HepG2 (cell line): ENCODE measurements around the gene LILRB5. TPM values are rescaled to one million over a fixed set of nuclear protein-coding genes. Genes with fewer than 3 reads are reported as not detected.

Source experiments
- ATRX ChIP-seq: sonication (generic); formaldehyde crosslinking; IDR thresholded peaks from 2 replicates; pipeline ENCODE4 v1.4.0; 2020; ENCODE audit warnings: missing genetic modification reagents, borderline replicate concordance
- CC2D1A ChIP-seq: sonication (generic); formaldehyde crosslinking; IDR thresholded peaks from 2 replicates; pipeline ENCODE4 v1.8.1; 2023; ENCODE audit warnings: mild to moderate bottlenecking, missing genetic modification reagents
- FOXK2 ChIP-seq: fragments of 450-650 bp; IDR thresholded peaks from 2 replicates; pipeline ENCODE4 v1.6.1; 2016
- JUND ChIP-seq: sonication (generic); formaldehyde crosslinking; IDR thresholded peaks from 2 replicates; pipeline ENCODE4 v1.8.0; 2022; ENCODE audit warnings: mild to moderate bottlenecking, missing genetic modification reagents
- MED13 ChIP-seq: sonication (generic); formaldehyde crosslinking; IDR thresholded peaks from 2 replicates; pipeline ENCODE4 v1.5.0; 2020; ENCODE audit warnings: missing genetic modification reagents
- NFKBIZ ChIP-seq: IDR thresholded peaks from 2 replicates; pipeline ENCODE4 v1.6.1; 2018; ENCODE audit warnings: missing genetic modification reagents, missing compliant biosample characterization
- NPAS2 ChIP-seq: sonication (generic); formaldehyde crosslinking; IDR thresholded peaks from 2 replicates; pipeline ENCODE4 v1.8.0; 2022; ENCODE audit warnings: mild to moderate bottlenecking, missing genetic modification reagents, borderline replicate concordance
- NRL ChIP-seq: sonication (generic); formaldehyde crosslinking; IDR thresholded peaks from 2 replicates; pipeline ENCODE4 v1.5.0; 2020; ENCODE audit warnings: missing genetic modification reagents, mild to moderate bottlenecking, moderate library complexity, borderline replicate concordance
- ZMYM3 ChIP-seq: sonication (generic); formaldehyde crosslinking; IDR thresholded peaks from 2 replicates; pipeline ENCODE4 v1.5.1; 2020; ENCODE audit warnings: mild to moderate bottlenecking, missing genetic modification reagents
- ZNF234 ChIP-seq: sonication (generic); formaldehyde crosslinking; conservative IDR thresholded peaks from 2 replicates; pipeline ENCODE4 v1.5.1; 2020; ENCODE audit warnings: mild to moderate bottlenecking, missing genetic modification reagents
- ZNF331 ChIP-seq: sonication (generic); formaldehyde crosslinking; IDR thresholded peaks from 2 replicates; pipeline ENCODE4 v1.4.0; 2020; ENCODE audit warnings: missing genetic modification reagents
- ZNF572 ChIP-seq: sonication (generic); formaldehyde crosslinking; IDR thresholded peaks from 2 replicates; pipeline ENCODE4 v1.5.1; 2020; ENCODE audit warnings: mild to moderate bottlenecking, missing genetic modification reagents
- ZNF652 ChIP-seq: IDR thresholded peaks from 2 replicates; pipeline ENCODE4 v1.6.1; 2016; ENCODE audit warnings: low read depth, borderline replicate concordance
- ZNF883 ChIP-seq: sonication (generic); formaldehyde crosslinking; IDR thresholded peaks from 2 replicates; pipeline ENCODE4 v1.5.1; 2020; ENCODE audit warnings: mild to moderate bottlenecking, missing genetic modification reagents; ENCODE audit errors: not compliant biosample characterization
- ZSCAN20 ChIP-seq: sonication (generic); formaldehyde crosslinking; IDR thresholded peaks from 2 replicates; pipeline ENCODE4 v1.4.0; 2020; ENCODE audit warnings: missing genetic modification reagents, mild to moderate bottlenecking, borderline replicate concordance
- polyA plus RNA-seq, 8 experiments: library from polyadenylated mRNA; depleted of rRNA in 3 of 8; stranded (reverse) in 7 of 8; unstranded in 1 of 8; fragments of >200 nt; fragmentation: Illumina TruSeq in 4 of 8; extraction: Trizol in 4 of 8; gene quantifications; 2 replicates each; pipeline versions ENCODE4 v1.2.1 to v1.2.3, GENCODE V29; 2011 to 2016; ENCODE audit warnings: low read depth in 4 of 8, missing spikeins in 1 of 8, mixed read lengths in 1 of 8; ENCODE audit not compliant: insufficient read depth in 1 of 8
- total RNA-seq, 5 experiments: library from RNA; depleted of rRNA; stranded (reverse); fragments of >200 nt; fragmentation: Illumina TruSeq; extraction: Trizol; gene quantifications; 2 replicates each; pipeline ENCODE4 v1.2.3, GENCODE V29; 2016; ENCODE audit warnings: low read depth in 1 of 5
- TF ChIP-seq, protein P1 (sequence below): IDR thresholded peaks from 2 replicates; pipeline ENCODE4 v1.6.1; 2016; ENCODE audit warnings: missing biosample characterization, missing genetic modification reagents, low read depth
- TF ChIP-seq, protein P2 (sequence below): sonication (generic); formaldehyde crosslinking; IDR thresholded peaks from 2 replicates; pipeline ENCODE4 v1.4.0; 2020; ENCODE audit warnings: missing genetic modification reagents, borderline replicate concordance
- TF ChIP-seq, protein P3 (sequence below), 2 experiments: sonication (generic) in 1 of 2; formaldehyde crosslinking in 1 of 2; IDR thresholded peaks; 2 replicates each; pipeline versions ENCODE4 v1.5.1 to v1.6.1; 2011 to 2020; ENCODE audit warnings: borderline replicate concordance in 1 of 2, low read depth in 1 of 2, low read length in 1 of 2, mild to moderate bottlenecking in 1 of 2, missing genetic modification reagents in 1 of 2, moderate library complexity in 1 of 2
- TF ChIP-seq, protein P4 (sequence below): sonication (generic); formaldehyde crosslinking; IDR thresholded peaks from 2 replicates; pipeline ENCODE4 v1.8.0; 2022; ENCODE audit warnings: mild to moderate bottlenecking, missing genetic modification reagents
- TF ChIP-seq, protein P5 (sequence below): IDR thresholded peaks from 2 replicates; pipeline ENCODE4 v1.6.1; 2016; ENCODE audit warnings: missing compliant biosample characterization, missing genetic modification reagents, borderline replicate concordance

The LILRB5 gene
- total and polyA plus RNA-seq, 2 of the 13 experiments (the other 11 are each of a cell fraction or from before 2014, with no cell fraction given), result not detected

DNA sequence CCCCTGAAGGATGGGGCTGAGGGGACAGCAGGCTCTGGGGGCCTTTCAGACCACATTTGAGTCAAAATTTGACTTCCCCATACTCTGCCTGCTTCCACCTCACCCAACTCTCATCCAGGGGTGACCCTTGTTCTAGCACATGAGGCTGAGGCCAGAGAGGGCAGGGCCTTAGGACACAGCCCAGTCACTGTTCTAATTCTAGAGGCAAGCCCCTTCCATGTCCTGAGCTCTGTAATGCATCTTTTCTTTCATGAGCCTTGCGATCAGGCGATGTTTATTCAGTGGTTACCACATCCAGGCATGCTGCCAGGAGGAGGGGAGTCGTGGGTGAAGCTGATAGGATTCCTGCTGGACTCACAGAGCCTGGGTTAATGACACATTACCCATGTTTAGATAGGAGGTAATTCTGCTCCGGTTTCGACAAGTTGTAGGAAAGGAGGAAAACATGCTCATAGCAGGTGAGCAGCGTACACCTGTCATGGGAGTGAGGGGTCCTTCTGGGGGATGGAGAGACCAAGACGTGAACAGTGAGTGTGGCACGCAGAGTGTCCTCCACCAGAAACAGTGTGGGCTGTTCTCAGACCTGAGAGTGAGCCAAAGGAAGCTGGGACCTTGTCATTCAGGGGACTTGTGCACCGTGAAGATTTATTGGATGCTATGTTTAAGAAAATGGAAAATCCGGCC lies 47.1 kb downstream of the LILRB5 start (continued):
- TF ChIP-seq, protein P1, sequence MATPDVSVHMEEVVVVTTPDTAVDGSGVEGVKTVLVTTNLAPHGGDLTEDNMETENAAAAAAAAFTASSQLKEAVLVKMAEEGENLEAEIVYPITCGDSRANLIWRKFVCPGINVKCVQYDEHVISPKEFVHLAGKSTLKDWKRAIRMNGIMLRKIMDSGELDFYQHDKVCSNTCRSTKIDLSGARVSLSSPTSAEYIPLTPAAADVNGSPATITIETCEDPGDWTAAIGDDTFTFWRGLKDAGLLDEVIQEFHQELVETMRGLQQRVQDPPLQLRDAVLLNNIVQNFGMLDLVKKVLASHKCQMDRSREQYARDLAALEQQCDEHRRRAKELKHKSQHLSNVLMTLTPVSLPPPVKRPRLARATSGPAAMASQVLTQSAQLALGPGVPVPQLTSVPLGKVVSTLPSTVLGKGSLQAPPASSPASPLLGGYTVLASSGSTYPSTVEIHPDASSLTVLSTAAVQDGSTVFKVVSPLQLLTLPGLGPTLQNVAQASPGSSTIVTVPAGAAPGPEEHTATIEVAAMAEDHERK (CRISPR knock-in tag), result no peak
- no peak for TF ChIP-seq ZNF234 (CRISPR knock-in tag)
- TF ChIP-seq ZNF883, result no peak
- TF ChIP-seq, protein P2, sequence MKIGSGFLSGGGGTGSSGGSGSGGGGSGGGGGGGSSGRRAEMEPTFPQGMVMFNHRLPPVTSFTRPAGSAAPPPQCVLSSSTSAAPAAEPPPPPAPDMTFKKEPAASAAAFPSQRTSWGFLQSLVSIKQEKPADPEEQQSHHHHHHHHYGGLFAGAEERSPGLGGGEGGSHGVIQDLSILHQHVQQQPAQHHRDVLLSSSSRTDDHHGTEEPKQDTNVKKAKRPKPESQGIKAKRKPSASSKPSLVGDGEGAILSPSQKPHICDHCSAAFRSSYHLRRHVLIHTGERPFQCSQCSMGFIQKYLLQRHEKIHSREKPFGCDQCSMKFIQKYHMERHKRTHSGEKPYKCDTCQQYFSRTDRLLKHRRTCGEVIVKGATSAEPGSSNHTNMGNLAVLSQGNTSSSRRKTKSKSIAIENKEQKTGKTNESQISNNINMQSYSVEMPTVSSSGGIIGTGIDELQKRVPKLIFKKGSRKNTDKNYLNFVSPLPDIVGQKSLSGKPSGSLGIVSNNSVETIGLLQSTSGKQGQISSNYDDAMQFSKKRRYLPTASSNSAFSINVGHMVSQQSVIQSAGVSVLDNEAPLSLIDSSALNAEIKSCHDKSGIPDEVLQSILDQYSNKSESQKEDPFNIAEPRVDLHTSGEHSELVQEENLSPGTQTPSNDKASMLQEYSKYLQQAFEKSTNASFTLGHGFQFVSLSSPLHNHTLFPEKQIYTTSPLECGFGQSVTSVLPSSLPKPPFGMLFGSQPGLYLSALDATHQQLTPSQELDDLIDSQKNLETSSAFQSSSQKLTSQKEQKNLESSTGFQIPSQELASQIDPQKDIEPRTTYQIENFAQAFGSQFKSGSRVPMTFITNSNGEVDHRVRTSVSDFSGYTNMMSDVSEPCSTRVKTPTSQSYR (CRISPR knock-in tag), result peak; percentile 62; the same call in 1 of the 2 replicates
- TF ChIP-seq NRL, result no peak
- TF ChIP-seq NFKBIZ (CRISPR knock-in tag), result no peak
- no peak for TF ChIP-seq FOXK2
- TF ChIP-seq ATRX, result no peak
- TF ChIP-seq CC2D1A, result no peak
- TF ChIP-seq, protein P3, sequence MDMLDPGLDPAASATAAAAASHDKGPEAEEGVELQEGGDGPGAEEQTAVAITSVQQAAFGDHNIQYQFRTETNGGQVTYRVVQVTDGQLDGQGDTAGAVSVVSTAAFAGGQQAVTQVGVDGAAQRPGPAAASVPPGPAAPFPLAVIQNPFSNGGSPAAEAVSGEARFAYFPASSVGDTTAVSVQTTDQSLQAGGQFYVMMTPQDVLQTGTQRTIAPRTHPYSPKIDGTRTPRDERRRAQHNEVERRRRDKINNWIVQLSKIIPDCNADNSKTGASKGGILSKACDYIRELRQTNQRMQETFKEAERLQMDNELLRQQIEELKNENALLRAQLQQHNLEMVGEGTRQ (IDR thresholded peaks at IDR 0.05; ENCODE audit: low read depth, low read length), result no peak
- TF ChIP-seq, protein P3 (CRISPR knock-in tag; IDR thresholded peaks at IDR 0.05; ENCODE audit: borderline replicate concordance), result no peak
- TF ChIP-seq ZNF572 (CRISPR knock-in tag), result no peak
- TF ChIP-seq ZNF331 (CRISPR knock-in tag), result peak; percentile 84
- no peak for TF ChIP-seq ZMYM3
- peak; percentile 37; the same call in 1 of the 2 replicates for TF ChIP-seq ZNF652
- no peak; the same call in 1 of the 2 replicates for TF ChIP-seq MED13 (CRISPR knock-in tag)
- TF ChIP-seq NPAS2 (CRISPR knock-in tag), result no peak
- TF ChIP-seq ZSCAN20, result no peak
- TF ChIP-seq, protein P4, sequence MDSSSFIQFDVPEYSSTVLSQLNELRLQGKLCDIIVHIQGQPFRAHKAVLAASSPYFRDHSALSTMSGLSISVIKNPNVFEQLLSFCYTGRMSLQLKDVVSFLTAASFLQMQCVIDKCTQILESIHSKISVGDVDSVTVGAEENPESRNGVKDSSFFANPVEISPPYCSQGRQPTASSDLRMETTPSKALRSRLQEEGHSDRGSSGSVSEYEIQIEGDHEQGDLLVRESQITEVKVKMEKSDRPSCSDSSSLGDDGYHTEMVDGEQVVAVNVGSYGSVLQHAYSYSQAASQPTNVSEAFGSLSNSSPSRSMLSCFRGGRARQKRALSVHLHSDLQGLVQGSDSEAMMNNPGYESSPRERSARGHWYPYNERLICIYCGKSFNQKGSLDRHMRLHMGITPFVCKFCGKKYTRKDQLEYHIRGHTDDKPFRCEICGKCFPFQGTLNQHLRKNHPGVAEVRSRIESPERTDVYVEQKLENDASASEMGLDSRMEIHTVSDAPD (CRISPR knock-in tag), result peak; percentile 69; the same call in 1 of the 2 replicates
- TF ChIP-seq JUND (CRISPR knock-in tag), result no peak; the same call in 1 of the 2 replicates
- TF ChIP-seq, protein P5, sequence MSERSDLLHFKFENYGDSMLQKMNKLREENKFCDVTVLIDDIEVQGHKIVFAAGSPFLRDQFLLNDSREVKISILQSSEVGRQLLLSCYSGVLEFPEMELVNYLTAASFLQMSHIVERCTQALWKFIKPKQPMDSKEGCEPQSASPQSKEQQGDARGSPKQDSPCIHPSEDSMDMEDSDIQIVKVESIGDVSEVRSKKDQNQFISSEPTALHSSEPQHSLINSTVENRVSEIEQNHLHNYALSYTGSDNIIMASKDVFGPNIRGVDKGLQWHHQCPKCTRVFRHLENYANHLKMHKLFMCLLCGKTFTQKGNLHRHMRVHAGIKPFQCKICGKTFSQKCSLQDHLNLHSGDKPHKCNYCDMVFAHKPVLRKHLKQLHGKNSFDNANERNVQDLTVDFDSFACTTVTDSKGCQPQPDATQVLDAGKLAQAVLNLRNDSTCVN, result peak; percentile 89
